Measurements from ENCODE around the gene PSMD5.

Gene PSMD5

DNA sequence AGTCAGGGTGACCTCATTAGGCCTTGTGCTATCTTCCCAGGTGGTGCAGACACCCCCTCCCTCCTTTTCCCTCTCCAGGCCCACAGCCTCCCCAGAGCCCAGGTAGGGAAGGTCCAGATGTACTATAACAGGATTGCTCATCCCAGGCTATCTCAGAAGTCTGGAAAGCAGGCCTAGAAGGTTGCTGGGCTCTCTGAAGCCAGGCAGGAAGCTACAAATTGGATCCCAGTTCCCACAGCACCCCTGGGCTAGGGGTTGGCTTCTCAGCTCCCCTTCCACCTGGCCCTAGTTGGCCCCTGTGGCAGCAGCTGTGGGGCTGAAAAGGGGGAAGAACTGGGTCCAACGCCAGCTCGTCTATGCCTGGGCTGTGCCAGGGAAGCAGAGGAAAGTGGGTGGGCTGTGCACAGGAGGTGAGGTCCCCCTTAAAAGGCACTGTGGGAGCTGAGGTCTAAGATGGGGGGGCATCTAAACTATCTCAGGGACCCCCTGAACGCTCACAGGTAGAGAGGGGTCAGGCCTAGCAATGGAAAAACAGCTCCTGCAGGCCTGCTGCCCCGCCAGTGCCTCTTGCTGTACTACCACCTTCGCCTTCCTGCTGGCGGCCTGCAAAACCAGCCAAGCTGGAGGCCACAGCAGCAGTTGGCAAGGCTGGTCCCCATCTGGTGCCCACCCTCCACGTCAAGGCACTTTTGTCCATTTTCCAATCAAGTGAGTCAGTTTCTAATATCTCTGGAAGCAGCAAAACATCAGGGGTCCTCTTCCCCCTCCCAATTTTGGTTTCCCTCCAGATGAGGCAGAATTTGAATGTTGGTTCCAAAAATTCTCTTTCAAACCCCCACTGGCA, 13.3 kb upstream of the PSMD5 start:
- Mint-ChIP-seq H3K27ac (no peak overlapping the region), H3K4me3 (no peak overlapping the region), H3K4me1 (peaks cover 0 to 15% of the 10 kb centered on the region in 2 donors), H3K36me3 (peaks cover 34 to 59% of the 10 kb centered on the region in 2 donors), H3K27me3 (no peaks in the 10 kb centered on the region), H3K9me3 (no peaks in the 10 kb centered on the region)
- ATAC-seq (replicated peaks) (no peak), DNase-seq (no peak)

DNA sequence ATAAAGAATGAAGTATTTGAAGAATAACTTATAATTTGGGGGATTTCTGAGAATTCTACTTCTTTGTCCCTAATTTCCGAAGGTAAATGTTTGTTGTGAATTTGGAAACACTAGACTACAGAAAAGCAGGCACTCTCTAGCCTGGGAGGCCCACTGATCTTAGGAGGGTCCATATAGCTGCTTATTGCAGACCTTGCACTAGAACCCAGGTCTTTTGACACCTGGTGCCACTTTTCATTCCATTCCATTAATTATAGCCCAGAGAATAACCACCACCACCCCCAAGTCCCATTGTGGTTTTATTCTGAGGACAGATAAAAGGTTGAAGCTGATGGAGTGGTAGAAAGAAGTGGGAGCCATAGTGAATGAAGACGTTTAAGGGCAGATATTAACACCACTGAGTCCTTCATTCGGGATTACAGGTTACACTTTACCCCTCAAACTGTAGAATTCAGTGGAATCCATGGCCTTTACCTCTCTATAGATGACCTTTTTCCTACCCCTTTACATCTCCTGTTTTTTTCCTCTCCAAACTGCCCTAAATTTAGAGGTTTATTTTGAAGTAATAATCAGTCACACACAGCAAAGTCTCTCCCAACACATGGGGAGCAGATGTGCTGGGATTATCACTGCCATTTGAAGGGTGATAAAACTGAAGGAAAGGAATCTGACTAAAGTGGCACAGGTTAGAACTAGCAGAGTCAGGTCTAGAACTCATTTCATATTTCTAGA, 12.0 kb upstream of the PSMD5 start:
- DNase-seq = no peak
- H3K36me3 Mint-ChIP-seq = peaks cover 34 to 46% of the 10 kb centered on the region in 2 donors
- no peaks in the 10 kb centered on the region for H3K9me3 Mint-ChIP-seq
- no peak overlapping the region for H3K27ac Mint-ChIP-seq
- H3K4me3 Mint-ChIP-seq = no peak overlapping the region
- H3K27me3 Mint-ChIP-seq = no peaks in the 10 kb centered on the region
- H3K4me1 Mint-ChIP-seq = peaks cover 0 to 12% of the 10 kb centered on the region in 2 donors
- ATAC-seq (replicated peaks) = no peak

DNA sequence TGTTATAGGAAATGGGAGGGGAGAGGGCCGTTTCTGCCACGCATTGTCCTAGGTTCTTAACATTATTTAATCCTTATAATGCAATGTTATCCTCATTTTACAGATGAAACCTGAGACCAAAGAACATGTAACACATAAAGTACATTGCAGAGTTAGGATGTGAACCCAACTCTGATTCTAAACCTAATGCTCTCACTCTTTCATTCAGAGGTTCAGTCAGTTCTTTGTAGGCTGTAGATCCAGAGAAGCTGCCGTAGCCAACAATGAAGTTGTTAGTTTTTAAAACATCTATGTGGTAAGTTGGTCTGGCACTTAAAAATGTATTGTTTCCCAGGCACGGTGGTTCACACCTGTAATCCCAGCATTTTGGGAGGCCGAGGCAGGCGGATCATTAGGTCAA, 10.5 kb upstream of the PSMD5 start:
- Mint-ChIP-seq H3K4me3 (no peak overlapping the region), H3K27ac (peak overlapping the region; percentile 5), H3K36me3 (peaks cover 32 to 35% of the 10 kb centered on the region in 2 donors), H3K27me3 (no peaks in the 10 kb centered on the region), H3K9me3 (no peaks in the 10 kb centered on the region), H3K4me1 (peaks cover 0 to 16% of the 10 kb centered on the region in 2 donors)
- DNase-seq = no peak
- no peak for ATAC-seq (replicated peaks)

DNA sequence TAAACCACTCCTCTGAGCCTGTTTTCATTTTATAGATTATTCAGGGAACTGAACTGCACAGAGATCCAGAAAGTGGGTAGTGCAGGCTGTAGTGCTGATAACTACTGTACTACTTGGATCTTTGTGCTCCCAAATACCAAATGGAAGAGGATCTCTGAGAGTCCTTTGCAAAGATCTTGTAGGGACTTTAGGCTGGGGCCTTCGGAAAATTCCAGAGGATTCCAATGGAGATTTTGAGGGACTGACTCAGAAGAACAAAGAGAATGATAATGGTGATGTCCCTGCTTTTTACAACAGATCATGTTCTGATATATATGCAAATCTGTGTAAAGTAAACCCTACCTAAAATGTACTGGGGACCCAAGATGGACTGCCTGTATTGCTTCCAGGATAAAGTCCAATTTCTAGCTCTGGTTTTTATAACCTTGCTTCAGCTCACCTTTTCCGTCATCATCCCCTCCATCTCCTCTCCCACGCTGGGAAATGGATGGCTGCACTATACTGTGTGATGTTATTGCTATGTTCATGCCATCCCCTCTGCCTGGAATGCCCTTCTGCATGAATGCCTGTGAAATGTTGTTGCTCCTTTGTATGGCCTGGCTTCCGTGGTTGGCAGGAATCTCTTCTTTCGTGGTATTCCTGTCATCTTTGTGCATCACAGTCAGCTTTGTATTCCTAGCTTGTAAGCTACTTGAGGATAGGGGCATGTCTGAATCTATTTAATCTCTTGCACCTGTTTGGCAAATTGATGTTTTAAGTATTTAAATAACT, 9.7 kb upstream of the PSMD5 start:
- ATAC-seq (replicated peaks) = no peak
- Mint-ChIP-seq H3K27ac (no peak overlapping the region), H3K4me1 (peaks cover 0 to 24% of the 10 kb centered on the region in 2 donors), H3K4me3 (no peak overlapping the region), H3K36me3 (peaks cover 25 to 28% of the 10 kb centered on the region in 2 donors), H3K27me3 (no peaks in the 10 kb centered on the region), H3K9me3 (no peaks in the 10 kb centered on the region)
- no peak for DNase-seq

DNA sequence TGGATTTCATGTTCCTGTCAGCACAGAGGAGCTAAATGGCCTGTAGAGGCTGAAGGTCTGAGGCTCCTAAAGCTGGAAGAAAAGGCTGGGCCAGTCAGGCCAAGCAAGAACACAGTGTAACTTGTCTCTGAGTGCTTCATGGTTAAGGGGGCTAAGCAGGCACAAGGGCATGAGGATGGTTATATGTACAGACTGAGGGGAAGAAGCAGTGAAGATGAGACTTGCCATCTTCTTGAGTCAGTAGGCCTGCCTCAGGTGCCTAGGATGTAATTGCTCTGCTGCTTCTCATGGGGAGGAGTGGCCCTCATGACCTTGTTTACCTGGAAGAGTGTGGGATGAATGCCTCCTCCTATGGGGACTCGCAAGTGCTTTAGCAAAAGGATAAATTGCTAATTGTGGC, 8.7 kb upstream of the PSMD5 start:
- Mint-ChIP-seq H3K27ac (peak overlapping the region; percentile 67), H3K27me3 (no peaks in the 10 kb centered on the region), H3K4me3 (no peak overlapping the region), H3K36me3 (peaks cover 18 to 27% of the 10 kb centered on the region in 2 donors), H3K9me3 (no peaks in the 10 kb centered on the region), H3K4me1 (peaks cover 0 to 33% of the 10 kb centered on the region in 2 donors)
- ATAC-seq (replicated peaks) (no peak), DNase-seq (no peak)

DNA sequence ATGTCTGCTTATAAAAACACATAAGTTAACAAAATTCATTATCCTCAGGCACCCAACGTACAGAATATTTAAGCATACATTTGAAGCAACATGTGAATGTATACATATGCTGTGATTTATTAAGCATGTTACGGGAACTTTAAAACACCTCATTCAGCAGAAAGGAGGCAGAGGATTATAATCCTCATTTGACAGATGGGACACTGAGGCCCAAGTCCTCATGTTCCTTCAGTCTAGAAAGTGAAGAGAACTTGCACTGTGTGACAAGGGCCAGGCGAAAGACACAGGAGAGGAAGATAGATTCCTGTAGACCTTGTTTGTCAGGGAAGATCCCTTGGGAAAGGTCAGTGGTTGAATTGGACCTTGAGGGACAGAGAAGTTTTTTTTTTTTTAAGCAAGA, 7.6 kb upstream of the PSMD5 start:
- H3K27ac Mint-ChIP-seq = no peak overlapping the region
- H3K36me3 Mint-ChIP-seq = peaks cover 15 to 30% of the 10 kb centered on the region in 2 donors
- no peak for ATAC-seq (replicated peaks)

DNA sequence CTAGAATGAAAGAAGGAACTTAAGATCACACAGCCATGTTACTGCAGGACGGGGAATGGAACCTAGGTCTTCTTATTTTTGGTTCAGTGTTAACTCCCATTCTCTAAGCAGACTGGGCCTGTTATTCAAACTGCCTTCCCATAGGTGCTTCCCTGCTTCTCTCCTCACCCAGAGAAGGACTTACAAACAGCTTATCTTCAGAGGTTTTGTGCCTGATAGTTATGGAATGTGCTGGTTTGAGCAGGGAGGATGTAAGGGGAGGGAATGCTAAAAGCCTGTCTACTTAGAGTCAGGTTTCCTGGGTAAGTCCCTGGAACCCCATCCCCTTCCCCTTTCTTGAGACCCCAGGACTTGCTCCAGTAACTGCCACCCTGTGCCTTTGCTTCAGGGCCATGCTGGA, 4.2 kb upstream of the PSMD5 start:
- Mint-ChIP-seq H3K9me3 (no peaks in the 10 kb centered on the region), H3K4me1 (peaks cover 7 to 76% of the 10 kb centered on the region in 2 donors), H3K4me3 (no peak overlapping the region), H3K36me3 (peaks cover 34 to 45% of the 10 kb centered on the region in 2 donors), H3K27ac (no peak overlapping the region), H3K27me3 (no peaks in the 10 kb centered on the region)
- ATAC-seq (replicated peaks) (no peak), DNase-seq (no peak)

More for the DNA sequence above, 7.6 kb upstream of the PSMD5 start:
- Mint-ChIP-seq H3K27me3 (no peaks in the 10 kb centered on the region), H3K4me1 (peaks cover 0 to 44% of the 10 kb centered on the region in 2 donors), H3K4me3 (no peak overlapping the region), H3K9me3 (no peaks in the 10 kb centered on the region)
- no peak for DNase-seq

DNA sequence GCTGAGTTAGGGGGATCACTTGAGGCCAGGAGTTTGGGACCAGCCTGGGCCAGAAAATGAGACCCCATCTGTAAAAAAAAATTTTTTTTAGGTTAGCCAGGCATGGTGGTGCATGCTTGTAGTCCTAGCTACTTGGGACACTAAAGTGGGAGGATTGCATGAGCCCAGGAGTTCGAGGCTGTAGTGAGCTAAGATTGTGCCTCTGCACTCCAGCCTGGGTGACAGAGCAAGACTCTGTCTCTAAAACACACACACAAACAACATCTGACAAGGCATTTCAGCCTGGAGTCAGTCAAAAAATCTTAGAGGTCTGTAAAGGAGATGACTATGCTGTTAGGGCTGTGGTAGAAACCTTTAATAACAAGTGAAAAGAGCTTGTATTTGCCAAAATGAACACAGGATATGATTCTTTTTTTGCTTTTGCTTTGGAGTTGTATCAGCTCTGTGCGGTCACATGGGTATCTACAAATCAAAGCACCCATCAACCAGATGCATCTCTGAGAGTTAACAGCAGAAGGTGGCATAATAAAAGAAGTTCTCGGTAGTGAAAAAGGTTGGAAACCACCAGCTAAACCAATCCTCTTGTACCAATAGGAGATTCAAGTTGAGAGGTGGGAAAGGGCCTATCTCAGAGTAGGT, 3.6 kb upstream of the PSMD5 start:
- Mint-ChIP-seq H3K4me1 (peaks cover 13 to 76% of the 10 kb centered on the region in 2 donors), H3K9me3 (no peaks in the 10 kb centered on the region), H3K36me3 (peaks cover 36 to 42% of the 10 kb centered on the region in 2 donors), H3K4me3 (no peak overlapping the region), H3K27ac (no peak overlapping the region), H3K27me3 (no peaks in the 10 kb centered on the region)
- no peak for ATAC-seq (replicated peaks)
- no peak for DNase-seq

DNA sequence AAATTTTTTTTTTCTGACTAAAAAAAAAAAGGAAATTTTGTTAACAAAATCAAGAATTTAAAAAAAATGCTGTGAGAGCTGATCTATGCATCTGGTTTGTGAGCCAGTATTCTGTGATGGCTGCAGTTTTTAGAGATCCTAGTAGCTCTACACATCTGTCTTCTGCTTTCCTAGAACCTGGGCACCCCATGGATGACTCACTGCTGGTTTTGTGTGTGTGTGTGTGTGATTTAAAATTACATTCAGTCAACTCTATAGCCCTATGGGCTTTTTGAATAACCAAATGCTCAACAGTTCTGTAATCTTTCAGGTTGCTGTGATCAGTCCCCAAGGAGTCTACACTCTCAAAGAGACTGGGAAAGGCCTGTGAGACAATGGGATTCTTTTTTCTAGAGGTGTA, 2.5 kb upstream of the PSMD5 start:
- H3K27ac Mint-ChIP-seq = no peak overlapping the region
- peaks cover 34 to 37% of the 10 kb centered on the region in 2 donors for H3K36me3 Mint-ChIP-seq
- no peak overlapping the region for H3K4me3 Mint-ChIP-seq
- peaks cover 13 to 73% of the 10 kb centered on the region in 2 donors for H3K4me1 Mint-ChIP-seq
- ATAC-seq (replicated peaks) = no peak
- H3K9me3 Mint-ChIP-seq = no peaks in the 10 kb centered on the region
- H3K27me3 Mint-ChIP-seq = no peaks in the 10 kb centered on the region
- DNase-seq = no peak

DNA sequence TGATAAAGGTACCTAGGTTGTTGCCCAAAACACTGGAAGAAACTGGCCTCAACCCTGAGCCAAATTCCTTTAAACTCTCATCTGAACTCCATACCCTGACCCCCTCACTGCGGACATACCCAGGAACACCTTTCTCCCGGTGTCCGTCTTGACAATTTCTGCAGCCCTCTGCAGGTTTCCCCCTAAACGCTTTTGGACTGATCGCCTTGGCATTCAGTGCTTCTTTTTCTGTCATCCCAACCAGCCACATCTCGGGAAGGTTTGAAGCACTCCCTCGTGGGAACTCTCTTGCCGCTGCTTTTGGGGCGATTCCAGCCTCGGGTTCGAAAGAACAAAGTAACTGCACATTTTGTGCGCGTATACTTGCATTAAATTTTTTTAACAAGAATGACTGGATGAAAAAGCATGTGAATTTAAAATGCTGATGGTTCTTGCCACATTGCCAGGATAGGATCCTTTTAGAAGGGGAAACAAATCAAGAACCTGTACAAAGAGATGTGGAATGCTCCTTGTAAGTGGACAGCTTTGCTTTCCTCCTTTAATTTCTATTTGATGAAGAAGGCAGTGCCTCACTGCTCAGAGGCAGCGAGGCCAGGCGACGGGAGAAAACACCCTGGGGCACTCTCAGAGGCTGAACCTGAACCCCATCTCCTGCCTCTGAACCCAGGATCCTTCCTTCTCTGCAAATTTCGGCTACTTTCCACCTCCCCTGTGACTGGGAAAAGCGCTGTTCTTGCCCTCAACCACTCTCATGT, 615 bp downstream of the PSMD5 start:
- H3K4me3 Mint-ChIP-seq = peak overlapping the region; percentile 93 to 100
- H3K27ac Mint-ChIP-seq = peak overlapping the region; percentile 99
- DNase-seq (no peak), ATAC-seq (replicated peaks) (peak; percentile 17 to 22)
- H3K4me1 Mint-ChIP-seq = peaks cover 25 to 72% of the 10 kb centered on the region in 2 donors
- no peaks in the 10 kb centered on the region for H3K27me3 Mint-ChIP-seq
- H3K36me3 Mint-ChIP-seq = peaks cover 36 to 59% of the 10 kb centered on the region in 2 donors
- H3K9me3 Mint-ChIP-seq = no peaks in the 10 kb centered on the region

DNA sequence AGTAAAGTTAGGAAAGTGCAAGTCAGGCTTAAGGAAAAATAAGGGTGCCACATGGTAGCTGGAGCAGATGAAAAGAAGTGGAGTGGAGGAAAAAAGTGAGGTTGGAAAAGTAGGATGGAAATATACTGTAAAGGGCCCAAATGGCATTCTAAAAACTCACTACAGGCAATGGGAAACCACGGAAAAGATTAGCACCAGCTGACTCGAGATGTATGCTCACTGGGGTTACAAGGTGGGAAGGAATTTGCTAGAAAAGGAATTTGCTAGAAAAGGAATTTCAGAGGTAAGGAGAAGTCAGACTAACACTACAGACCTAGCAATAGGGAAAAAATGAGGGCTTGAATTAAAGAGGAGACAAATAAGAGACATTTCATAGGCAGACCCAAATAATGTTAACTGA, 3.6 kb downstream of the PSMD5 start:
- no peak overlapping the region for H3K4me3 Mint-ChIP-seq
- DNase-seq (no peak), ATAC-seq (replicated peaks) (no peak)
- no peak overlapping the region for H3K27ac Mint-ChIP-seq
- no peaks in the 10 kb centered on the region for H3K9me3 Mint-ChIP-seq
- H3K4me1 Mint-ChIP-seq = peaks cover 28 to 43% of the 10 kb centered on the region in 2 donors
- peaks cover 29 to 57% of the 10 kb centered on the region in 2 donors for H3K36me3 Mint-ChIP-seq
- no peaks in the 10 kb centered on the region for H3K27me3 Mint-ChIP-seq

DNA sequence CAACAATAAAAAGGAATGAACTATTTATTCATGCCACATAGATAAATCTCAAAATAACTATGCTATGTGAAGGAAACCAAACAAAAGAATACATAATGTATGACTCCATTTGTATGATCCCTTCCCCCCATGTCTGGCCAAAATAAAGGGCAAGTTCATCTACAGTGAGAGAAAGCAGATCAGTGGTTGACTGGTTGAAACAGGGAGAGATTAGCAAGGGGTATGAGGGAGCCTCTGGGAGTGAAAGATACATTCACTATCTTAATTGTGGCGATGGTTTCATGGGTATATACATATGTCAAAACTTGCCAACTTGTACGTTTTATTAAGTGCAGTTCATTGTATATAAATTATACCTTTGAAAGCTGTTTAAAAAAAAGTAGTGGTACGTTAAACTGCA, 4.8 kb downstream of the PSMD5 start:
- DNase-seq (no peak), ATAC-seq (replicated peaks) (no peak)
- H3K4me1 Mint-ChIP-seq = peaks cover 28 to 31% of the 10 kb centered on the region in 2 donors
- no peaks in the 10 kb centered on the region for H3K9me3 Mint-ChIP-seq
- peaks cover 27 to 58% of the 10 kb centered on the region in 2 donors for H3K36me3 Mint-ChIP-seq
- H3K27me3 Mint-ChIP-seq = no peaks in the 10 kb centered on the region
- H3K4me3 Mint-ChIP-seq = no peak overlapping the region
- peak overlapping the region; percentile 22 for H3K27ac Mint-ChIP-seq

DNA sequence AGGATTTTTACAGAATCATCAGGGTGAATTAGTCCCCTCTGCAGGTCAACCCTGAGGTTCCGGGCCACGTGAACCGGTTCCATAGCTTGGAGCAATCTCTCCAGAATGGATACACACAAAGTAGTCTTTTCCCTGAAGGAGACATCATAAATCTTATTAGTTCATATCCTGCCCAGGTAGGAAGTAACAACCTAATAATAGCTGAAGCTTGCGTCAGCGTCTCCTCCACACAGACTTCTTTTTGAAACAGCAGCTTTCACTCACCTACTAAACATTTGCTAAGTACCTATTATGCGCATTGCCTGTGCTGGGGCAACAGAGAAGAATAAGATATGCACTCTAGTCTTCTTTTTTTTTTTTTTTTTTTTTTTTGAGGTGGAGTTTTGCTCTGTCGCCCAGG, 9.4 kb downstream of the PSMD5 start:
- DNase-seq = no peak
- no peak for ATAC-seq (replicated peaks)
- no peak overlapping the region for H3K4me3 Mint-ChIP-seq
- H3K36me3 Mint-ChIP-seq = peaks cover 33 to 59% of the 10 kb centered on the region in 2 donors
- peaks cover 1 to 8% of the 10 kb centered on the region in 2 donors for H3K4me1 Mint-ChIP-seq
- no peaks in the 10 kb centered on the region for H3K9me3 Mint-ChIP-seq
- no peaks in the 10 kb centered on the region for H3K27me3 Mint-ChIP-seq
- no peak overlapping the region for H3K27ac Mint-ChIP-seq
